ENCODE results near the gene ANKRD11.

The ANKRD11 gene

DNA sequence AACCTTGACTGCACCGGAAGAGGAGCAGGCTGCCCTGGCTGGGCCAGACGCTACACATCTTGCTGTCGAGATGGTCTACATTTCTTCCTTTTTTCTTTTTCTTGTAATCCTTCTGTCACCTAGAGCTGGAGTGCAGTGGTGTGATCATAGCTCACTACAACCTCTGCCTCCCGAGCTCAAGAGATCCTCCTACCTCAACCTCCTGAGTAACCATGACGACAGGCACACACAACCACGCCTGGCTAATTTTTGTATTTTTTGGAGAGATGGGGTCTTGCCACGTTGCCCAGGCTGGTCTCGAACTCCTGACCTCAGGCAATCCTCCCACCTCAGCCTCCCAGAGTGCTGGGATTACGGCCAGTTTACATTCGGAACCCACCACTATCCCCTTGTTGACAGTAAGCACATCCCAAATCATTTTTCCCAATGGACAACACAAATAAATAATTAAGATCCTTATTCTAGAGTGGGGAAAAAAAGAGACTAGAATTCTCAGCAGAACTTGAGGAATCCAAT is 79.0 kb downstream of the ANKRD11 start:
- Histone ChIP-seq H3F3A (ENCODE audit: low read depth) (no peaks in the 10 kb centered on the region), H3K79me2 (ENCODE audit: insufficient read depth, low read length) (peaks cover 95% of the 10 kb centered on the region), H3K9me3 (ENCODE audit: insufficient read depth, low read depth, low read length) (no peaks in the 10 kb centered on the region), H3K9me2 (replicated peaks; ENCODE audit: low read depth, low read length) (no peaks in the 10 kb centered on the region), H4K20me1 (ENCODE audit: insufficient read depth, low read length, poor library complexity, severe bottlenecking) (peaks cover 63% of the 10 kb centered on the region), H3K9ac (ENCODE audit: low read depth, low read length, poor library complexity, severe bottlenecking) (no peak overlapping the region), H3K27me3 (ENCODE audit: insufficient read depth, low read length, poor library complexity, severe bottlenecking) (no peaks in the 10 kb centered on the region), H3K4me3 (ENCODE audit: low read length, poor library complexity, severe bottlenecking) (no peak overlapping the region), H3K4me1 (ENCODE audit: insufficient read depth, low read length, poor library complexity, severe bottlenecking) (peaks cover 32% of the 10 kb centered on the region), H3K4me2 (ENCODE audit: low read depth, low read length, poor library complexity, severe bottlenecking) (no peak overlapping the region), H3K36me3 (ENCODE audit: insufficient read depth, low read length) (no peaks in the 10 kb centered on the region), H2AFZ (ENCODE audit: low read length) (no peak overlapping the region)
- TF ChIP-seq EZH2phosphoT487 (IDR thresholded peaks at IDR 0.05; ENCODE audit: borderline replicate concordance) (no peak), CTCF (conservative IDR thresholded peaks at IDR 0.05; ENCODE audit: low read length) (no peak)

- H3K9me2 ChIP-seq (replicated peaks; ENCODE audit: low read depth, low read length), result no peaks in the 10 kb centered on the region
- H3K9me3 ChIP-seq (ENCODE audit: insufficient read depth, low read depth, low read length), result no peaks in the 10 kb centered on the region
- peaks cover 32% of the 10 kb centered on the region for H3K4me1 ChIP-seq (ENCODE audit: insufficient read depth, low read length, poor library complexity, severe bottlenecking)
- peaks cover 95% of the 10 kb centered on the region for H3K79me2 ChIP-seq (ENCODE audit: insufficient read depth, low read length)
- no peak overlapping the region for H3K4me3 ChIP-seq (ENCODE audit: low read length, poor library complexity, severe bottlenecking)
- no peaks in the 10 kb centered on the region for H3K27me3 ChIP-seq (ENCODE audit: insufficient read depth, low read length, poor library complexity, severe bottlenecking)
- H3K4me2 ChIP-seq (ENCODE audit: low read depth, low read length, poor library complexity, severe bottlenecking), result no peak overlapping the region
- no peaks in the 10 kb centered on the region for H3K36me3 ChIP-seq (ENCODE audit: insufficient read depth, low read length)
- peaks cover 65% of the 10 kb centered on the region for H4K20me1 ChIP-seq (ENCODE audit: insufficient read depth, low read length, poor library complexity, severe bottlenecking)
- no peak overlapping the region for H2AFZ ChIP-seq (ENCODE audit: low read length)
- H3F3A ChIP-seq (ENCODE audit: low read depth), result no peaks in the 10 kb centered on the region
- H3K9ac ChIP-seq (ENCODE audit: low read depth, low read length, poor library complexity, severe bottlenecking), result no peak overlapping the region
- no peak for TF ChIP-seq EZH2phosphoT487 (IDR thresholded peaks at IDR 0.05; ENCODE audit: borderline replicate concordance)
- TF ChIP-seq CTCF (conservative IDR thresholded peaks at IDR 0.05; ENCODE audit: low read length), result no peak
Measured at GRCh38 chr16:89410794-89411309, 79.5 kb downstream of the ANKRD11 start.

DNA sequence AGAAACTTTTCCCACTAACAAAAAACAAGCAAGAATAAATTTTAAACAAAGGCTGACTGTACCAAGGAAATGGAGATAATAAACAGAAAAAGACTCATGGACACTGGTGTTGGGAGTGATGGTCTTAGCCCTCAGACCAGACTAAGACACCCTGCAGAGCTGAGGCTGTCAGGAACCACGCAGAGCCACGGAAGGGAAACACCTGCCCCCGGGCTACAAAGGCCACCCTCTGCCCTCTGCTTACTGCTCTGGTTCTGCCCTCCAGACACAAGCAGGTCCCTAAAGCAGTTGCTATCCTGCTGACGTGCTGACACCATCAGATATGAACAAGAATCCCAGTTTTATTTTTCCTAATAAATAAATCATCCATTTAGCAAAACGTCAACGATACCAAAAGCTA is 80.0 kb downstream of the ANKRD11 start:
- no peak overlapping the region for H3K4me2 ChIP-seq (ENCODE audit: low read depth, low read length, poor library complexity, severe bottlenecking)
- H3K9ac ChIP-seq (ENCODE audit: low read depth, low read length, poor library complexity, severe bottlenecking), result no peak overlapping the region
- H3K4me3 ChIP-seq (ENCODE audit: low read length, poor library complexity, severe bottlenecking), result no peak overlapping the region
- H2AFZ ChIP-seq (ENCODE audit: low read length), result no peak overlapping the region
- H3K9me2 ChIP-seq (replicated peaks; ENCODE audit: low read depth, low read length), result no peaks in the 10 kb centered on the region
- peaks cover 96% of the 10 kb centered on the region for H3K79me2 ChIP-seq (ENCODE audit: insufficient read depth, low read length)
- H4K20me1 ChIP-seq (ENCODE audit: insufficient read depth, low read length, poor library complexity, severe bottlenecking), result peaks cover 67% of the 10 kb centered on the region
- no peaks in the 10 kb centered on the region for H3F3A ChIP-seq (ENCODE audit: low read depth)
- no peaks in the 10 kb centered on the region for H3K9me3 ChIP-seq (ENCODE audit: insufficient read depth, low read depth, low read length)
- no peak for TF ChIP-seq EZH2phosphoT487 (IDR thresholded peaks at IDR 0.05; ENCODE audit: borderline replicate concordance)
- TF ChIP-seq CTCF (conservative IDR thresholded peaks at IDR 0.05; ENCODE audit: low read length), result no peak
- H3K27me3 ChIP-seq (ENCODE audit: insufficient read depth, low read length, poor library complexity, severe bottlenecking), result no peaks in the 10 kb centered on the region
- peaks cover 32% of the 10 kb centered on the region for H3K4me1 ChIP-seq (ENCODE audit: insufficient read depth, low read length, poor library complexity, severe bottlenecking)
- H3K36me3 ChIP-seq (ENCODE audit: insufficient read depth, low read length), result no peaks in the 10 kb centered on the region

Data from Loucy (cell line).